Cardiac muscle cell (in vitro differentiated cells and primary cell): ENCODE data around the gene SLC2A9. TPM values are rescaled to one million over a fixed set of nuclear protein-coding genes. Genes with fewer than 3 reads are reported as not detected.

Experiments used
- DNase-seq, 2 donors: peaks; one replicate each; pipeline versions ENCODE4 v3.0.0 to v3.0.0-alpha.2; 2010 to 2017; ENCODE audit warnings: low read depth in 1 of 2, low spot score in 1 of 2
- H3K27ac ChIP-seq: fragments of 200-600 bp; sonication (generic); 2 replicates; pipeline ENCODE4 v1.5.1; 2016
- H3K27me3 ChIP-seq: fragments of 200-600 bp; sonication (generic); 2 replicates; pipeline ENCODE4 v1.6.0; 2016; ENCODE audit warnings: control low read depth
- H3K36me3 ChIP-seq: fragments of 200-600 bp; sonication (generic); 2 replicates; pipeline ENCODE4 v1.5.1; 2016; ENCODE audit warnings: control low read depth
- H3K4me1 ChIP-seq: fragments of 200-600 bp; sonication (generic); 2 replicates; pipeline ENCODE4 v1.8.1; 2017; ENCODE audit warnings: low read depth, mild to moderate bottlenecking, mixed run types
- H3K4me3 ChIP-seq: fragments of 200-600 bp; sonication (generic); 2 replicates; pipeline ENCODE4 v1.5.1; 2016; ENCODE audit warnings: mild to moderate bottlenecking
- H3K9me3 ChIP-seq: fragments of 200-600 bp; sonication (generic); 2 replicates; pipeline ENCODE4 v1.5.1; 2017; ENCODE audit warnings: low read depth, mild to moderate bottlenecking, control low read depth
- CTCF ChIP-seq: IDR thresholded peaks from 2 replicates; pipeline ENCODE4 v1.5.1; 2012; ENCODE audit warnings: low read depth, mild to moderate bottlenecking, low read length
- polyA plus RNA-seq: library from polyadenylated mRNA; unstranded; fragments of >200 nt; fragmentation: Nextera tagmentation; extraction: Ambion mirVana; gene quantifications from 2 replicates; pipeline ENCODE4 v1.2.1, GENCODE V29; 2016
- total RNA-seq: library from RNA; depleted of rRNA; stranded (reverse); fragments of >200 nt; gene quantifications from 2 replicates; pipeline ENCODE4 v1.2.3, GENCODE V29; 2016

SLC2A9 gene
- total and polyA plus RNA-seq, 2 experiments from 2014 or later = 0.42 to 1.1 TPM

GRCh38 chr4:9870165-9870790 is 151.0 kb downstream of the SLC2A9 start:
- H3K4me1 ChIP-seq = no peaks in the 10 kb centered on the region
- no peaks in the 10 kb centered on the region for H3K27me3 ChIP-seq
- no peak for TF ChIP-seq CTCF
- DNase-seq = no peak
- H3K9me3 ChIP-seq = no peaks in the 10 kb centered on the region
- H3K36me3 ChIP-seq = no peaks in the 10 kb centered on the region
- no peak overlapping the region for H3K4me3 ChIP-seq
- H3K27ac ChIP-seq = no peak overlapping the region

- no peak overlapping the region for H3K27ac ChIP-seq
Measured at GRCh38 chr4:9867751-9868425, 153.4 kb downstream of the SLC2A9 start.

GRCh38 chr4:9866931-9867330 is 154.4 kb downstream of the SLC2A9 start:
- DNase-seq = no peak
- Histone ChIP-seq H3K27me3 (no peaks in the 10 kb centered on the region), H3K9me3 (no peaks in the 10 kb centered on the region), H3K27ac (no peak overlapping the region), H3K4me1 (no peaks in the 10 kb centered on the region), H3K4me3 (no peak overlapping the region), H3K36me3 (no peaks in the 10 kb centered on the region)
- TF ChIP-seq CTCF = no peak

More at GRCh38 chr4:9867751-9868425, 153.4 kb downstream of the SLC2A9 start:
- no peaks in the 10 kb centered on the region for H3K9me3 ChIP-seq
- no peak for DNase-seq
- H3K36me3 ChIP-seq = no peaks in the 10 kb centered on the region
- H3K27me3 ChIP-seq = no peaks in the 10 kb centered on the region
- no peaks in the 10 kb centered on the region for H3K4me1 ChIP-seq
- TF ChIP-seq CTCF = no peak
- no peak overlapping the region for H3K4me3 ChIP-seq

GRCh38 chr4:9861561-9861960 is 159.7 kb downstream of the SLC2A9 start:
- Histone ChIP-seq H3K27me3 (no peaks in the 10 kb centered on the region), H3K4me1 (no peaks in the 10 kb centered on the region), H3K9me3 (no peaks in the 10 kb centered on the region), H3K4me3 (no peak overlapping the region), H3K27ac (no peak overlapping the region), H3K36me3 (no peaks in the 10 kb centered on the region)
- DNase-seq = no peak
- TF ChIP-seq CTCF = no peak

- Histone ChIP-seq H3K9me3 (no peaks in the 10 kb centered on the region), H3K4me3 (no peak overlapping the region), H3K4me1 (no peaks in the 10 kb centered on the region), H3K36me3 (no peaks in the 10 kb centered on the region), H3K27ac (no peak overlapping the region), H3K27me3 (no peaks in the 10 kb centered on the region)
- no peak for TF ChIP-seq CTCF
- no peak for DNase-seq
Measured at GRCh38 chr4:9859810-9860209, 161.5 kb downstream of the SLC2A9 start.
